MCF 10A (cell line): ENCODE data around the gene ACOT7. TPM values are rescaled to one million over a fixed set of nuclear protein-coding genes. Genes with fewer than 3 reads are reported as not detected.

ENCODE experiments used
- BruUV-seq: library from RNA; stranded (reverse); fragments of 400-500 nt; replicated peaks from 2 replicates; lab custom pipeline; 2021; lab: Mats Ljungman, UMichigan
- CTCF ChIA-PET: fragments of 300-600 bp; sonication (Branson Sonifier 250); formaldehyde crosslinking; extraction: SDS; loops from one replicate; lab custom pipeline; 2021; ENCODE audit warnings: antibody characterized with exemption, inconsistent platforms; lab: Yijun Ruan, JAX
- POLR2A ChIA-PET: fragments of 300-600, 350-650 bp; sonication (Branson Sonifier 250); formaldehyde crosslinking; extraction: SDS; loops from one replicate; lab custom pipeline; 2020; ENCODE audit warnings: antibody characterized with exemption, inconsistent platforms; lab: Yijun Ruan, JAX
- DNase-seq: peaks from one replicate; pipeline ENCODE4 v3.0.0-alpha.2; 2018; ENCODE audit not compliant: unreplicated experiment
- H3K27ac Mint-ChIP-seq: one replicate; pipeline ENCODE4 v1.8.0; 2022; ENCODE audit warnings: mild to moderate bottlenecking, low read depth, mixed read lengths; ENCODE audit not compliant: unreplicated experiment
- H3K27me3 Mint-ChIP-seq: one replicate; pipeline ENCODE4 v1.8.0; 2022; ENCODE audit warnings: mixed read lengths; ENCODE audit not compliant: insufficient read depth, unreplicated experiment
- H3K36me3 Mint-ChIP-seq: one replicate; pipeline ENCODE4 v1.8.0; 2022; ENCODE audit warnings: mild to moderate bottlenecking, moderate library complexity, mixed read lengths; ENCODE audit not compliant: insufficient read depth, unreplicated experiment
- H3K4me1 Mint-ChIP-seq: one replicate; pipeline ENCODE4 v1.8.0; 2022; ENCODE audit warnings: mixed read lengths; ENCODE audit not compliant: insufficient read depth, unreplicated experiment
- H3K4me3 Mint-ChIP-seq: one replicate; pipeline ENCODE4 v1.8.0; 2022; ENCODE audit warnings: mild to moderate bottlenecking, moderate library complexity, mixed read lengths; ENCODE audit not compliant: unreplicated experiment
- H3K9me3 Mint-ChIP-seq: one replicate; pipeline ENCODE4 v1.8.0; 2022; ENCODE audit warnings: mixed read lengths; ENCODE audit not compliant: unreplicated experiment
- CTCF ChIP-seq: fragments of 200-600 bp; IDR thresholded peaks from one replicate; pipeline ENCODE4 v1.8.0; 2022; ENCODE audit warnings: antibody characterized with exemption, mild to moderate bottlenecking; ENCODE audit not compliant: unreplicated experiment
- intact Hi-C: fragments of 100-400 bp; cut with micrococcal nuclease; formaldehyde crosslinking; loops from 2 replicates; pipeline ENCODE4 v1.14.1; 2022
- total RNA-seq: library from RNA; stranded (reverse); gene quantifications from 2 replicates; pipeline ENCODE4 v1.2.3, GENCODE V29; 2022

Gene ACOT7
- total RNA-seq, 1 experiment from 2014 or later = 117 TPM

- peaks cover 43% of the 10 kb centered on the region for H3K36me3 Mint-ChIP-seq
- no TSS peak for BruUV-seq
- intact Hi-C loops = no loop called here
- DNase-seq = no peak
- no peak for TF ChIP-seq CTCF
- H3K27ac Mint-ChIP-seq = no peak overlapping the region
- no peaks in the 10 kb centered on the region for H3K9me3 Mint-ChIP-seq
- H3K4me3 Mint-ChIP-seq = no peak overlapping the region
- CTCF ChIA-PET = interaction anchor here (0.7 kb wide), 1 partner anchor 266 kb away, joined by 3 read pairs; no protein-coding TSS in a partner anchor
- no peaks in the 10 kb centered on the region for H3K27me3 Mint-ChIP-seq
- no peaks in the 10 kb centered on the region for H3K4me1 Mint-ChIP-seq
- POLR2A ChIA-PET = no interaction called here
These were observed 104.9 kb downstream of the ACOT7 start for GRCh38 chr1:6288665-6289064.

GRCh38 chr1:6288026-6288425, 105.5 kb downstream of the ACOT7 start:
- H3K9me3 Mint-ChIP-seq = no peaks in the 10 kb centered on the region
- CTCF ChIA-PET = interaction anchor here (0.6 to 0.7 kb wide), 3 partner anchors 22 to 267 kb away, joined by 3 read pairs; no protein-coding TSS in a partner anchor
- intact Hi-C loops = no loop called here
- H3K36me3 Mint-ChIP-seq = peaks cover 38% of the 10 kb centered on the region
- no peak overlapping the region for H3K4me3 Mint-ChIP-seq
- BruUV-seq = no TSS peak
- H3K27me3 Mint-ChIP-seq = no peaks in the 10 kb centered on the region
- TF ChIP-seq CTCF = no peak
- no peak overlapping the region for H3K27ac Mint-ChIP-seq
- no peaks in the 10 kb centered on the region for H3K4me1 Mint-ChIP-seq
- no peak for DNase-seq
- POLR2A ChIA-PET = no interaction called here

GRCh38 chr1:6287431-6287886, 106.1 kb downstream of the ACOT7 start:
- Mint-ChIP-seq H3K4me1 (no peaks in the 10 kb centered on the region), H3K27ac (no peak overlapping the region), H3K36me3 (peaks cover 32% of the 10 kb centered on the region), H3K27me3 (no peaks in the 10 kb centered on the region), H3K9me3 (no peaks in the 10 kb centered on the region), H3K4me3 (no peak overlapping the region)
- POLR2A ChIA-PET = no interaction called here
- BruUV-seq = no TSS peak
- intact Hi-C loops = no loop called here
- DNase-seq = no peak
- CTCF ChIA-PET = interaction anchor here (0.6 to 0.8 kb wide), 3 partner anchors 14 to 47 kb away, joined by 3 read pairs; no protein-coding TSS in a partner anchor
- no peak for TF ChIP-seq CTCF

- POLR2A ChIA-PET = no interaction called here
- DNase-seq = no peak
- Mint-ChIP-seq H3K27ac (no peak overlapping the region), H3K4me1 (no peaks in the 10 kb centered on the region), H3K9me3 (no peaks in the 10 kb centered on the region), H3K36me3 (peaks cover 28% of the 10 kb centered on the region), H3K4me3 (no peak overlapping the region), H3K27me3 (no peaks in the 10 kb centered on the region)
- intact Hi-C loops = no loop called here
- CTCF ChIA-PET = interaction anchor here (0.8 kb wide), 1 partner anchor 15 kb away, joined by 3 read pairs; no protein-coding TSS in a partner anchor
- TF ChIP-seq CTCF = no peak
- no TSS peak for BruUV-seq
These were observed 106.5 kb downstream of the ACOT7 start for GRCh38 chr1:6287029-6287428.
